Vagina (tissue), 2 donors: ENCODE measurements around the gene PIGA. TPM values are rescaled to one million over a fixed set of nuclear protein-coding genes. Genes with fewer than 3 reads are reported as not detected.
A peak's percentile ranks its signal among the peaks of the same experiment; 100 is the strongest.

Experiments
- DNase-seq, 2 donors: peaks; one replicate each; pipeline ENCODE4 v3.0.0-alpha.2; 2017; ENCODE audit errors: extremely low spot score in 2 of 2
- H3K27ac ChIP-seq: fragments of 200-600 bp; sonication (generic); one replicate; pipeline ENCODE4 v1.5.1; 2019
- H3K27me3 ChIP-seq: fragments of 200-600 bp; sonication (generic); one replicate; pipeline ENCODE4 v1.5.1; 2019
- H3K36me3 ChIP-seq, 2 donors: fragments of 200-600 bp; sonication (generic); one replicate each; pipeline ENCODE4 v1.5.1; 2017 to 2019
- H3K4me1 ChIP-seq: fragments of 200-600 bp; sonication (generic); one replicate; pipeline ENCODE4 v1.5.1; 2019
- H3K4me3 ChIP-seq, 2 donors: fragments of 200-600 bp; sonication (generic); 1 replicate in 1 of 2; 2 replicates in 1 of 2; pipeline ENCODE4 v1.5.1; 2016 to 2019
- H3K9me3 ChIP-seq: fragments of 200-600 bp; sonication (generic); one replicate; pipeline ENCODE4 v1.5.1; 2019
- POLR2A ChIP-seq, 2 donors: fragments of 450-650 bp; IDR thresholded peaks; one replicate each; pipeline ENCODE4 v1.6.1; 2017; ENCODE audit warnings: antibody characterized with exemption in 2 of 2, mild to moderate bottlenecking in 2 of 2, moderate library complexity in 2 of 2
- POLR2AphosphoS5 ChIP-seq, 2 donors: sonication (generic); formaldehyde crosslinking; IDR thresholded peaks; one replicate each; pipeline ENCODE4 v1.9.0; 2017; ENCODE audit warnings: antibody characterized with exemption in 2 of 2, mild to moderate bottlenecking in 2 of 2, low read depth in 1 of 2; ENCODE audit not compliant: insufficient read depth in 1 of 2
- intact Hi-C: fragments of 100-400 bp; cut with DNase I; formaldehyde crosslinking; loops from one replicate; pipeline ENCODE4 v1.15.1; 2023
- total RNA-seq: library from RNA; depleted of rRNA; stranded (reverse); fragments of >200 nt; gene quantifications from one replicate; pipeline ENCODE4 v1.2.3, GENCODE V29; 2016
- TF ChIP-seq, protein P1 (sequence below), 3 experiments: fragments of 450-650 bp in 2 of 3; fragments of 200-600 bp in 1 of 3; sonication (generic) in 1 of 3; IDR thresholded peaks; one replicate each; pipeline ENCODE4 v1.5.1; 2017 to 2019; ENCODE audit warnings: antibody characterized with exemption in 3 of 3, mild to moderate bottlenecking in 2 of 3, moderate library complexity in 2 of 3

The PIGA gene
- total RNA-seq, 1 donor from 2014 or later, result 8.8 TPM

DNA sequence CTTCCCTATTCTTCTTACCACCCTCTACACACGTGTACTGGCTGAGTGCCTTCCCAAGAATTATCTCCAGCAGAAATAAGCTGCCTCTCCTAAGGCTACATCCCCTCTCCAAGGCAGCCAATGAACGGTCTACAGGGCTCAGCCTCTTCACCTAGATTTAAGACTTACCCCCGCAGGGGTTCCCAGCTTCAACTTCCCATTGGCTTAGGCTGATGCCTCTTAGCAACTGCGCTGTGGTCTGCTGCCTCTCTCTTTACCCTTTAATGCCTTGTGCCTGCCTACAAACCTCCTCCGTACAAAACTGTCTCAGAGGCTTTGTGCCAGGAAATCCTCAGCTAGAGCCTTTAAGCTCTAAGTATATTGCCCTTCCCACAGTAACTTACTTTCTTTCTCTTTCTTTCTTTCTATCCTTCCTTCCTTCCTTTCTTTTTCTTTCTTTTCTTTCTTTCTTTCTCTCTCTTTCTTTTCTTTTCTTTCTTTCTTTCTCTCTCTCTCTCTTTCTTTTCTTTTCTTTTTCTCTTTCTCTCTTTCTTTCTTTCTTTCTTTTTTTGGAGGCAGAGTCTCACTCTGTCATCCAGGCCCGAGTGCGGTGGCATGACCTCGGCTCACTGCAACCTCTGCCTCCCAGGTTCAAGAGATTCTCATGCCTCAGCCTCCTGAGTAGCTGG lies 15.1 kb upstream of the PIGA start:
- TF ChIP-seq POLR2A (IDR thresholded peaks at IDR 0.05) (no peak), POLR2AphosphoS5 (IDR thresholded peaks at IDR 0.05; ENCODE audit: insufficient read depth in 1 of 2, low read depth in 1 of 2) (no peak)
- TF ChIP-seq, protein P1, sequence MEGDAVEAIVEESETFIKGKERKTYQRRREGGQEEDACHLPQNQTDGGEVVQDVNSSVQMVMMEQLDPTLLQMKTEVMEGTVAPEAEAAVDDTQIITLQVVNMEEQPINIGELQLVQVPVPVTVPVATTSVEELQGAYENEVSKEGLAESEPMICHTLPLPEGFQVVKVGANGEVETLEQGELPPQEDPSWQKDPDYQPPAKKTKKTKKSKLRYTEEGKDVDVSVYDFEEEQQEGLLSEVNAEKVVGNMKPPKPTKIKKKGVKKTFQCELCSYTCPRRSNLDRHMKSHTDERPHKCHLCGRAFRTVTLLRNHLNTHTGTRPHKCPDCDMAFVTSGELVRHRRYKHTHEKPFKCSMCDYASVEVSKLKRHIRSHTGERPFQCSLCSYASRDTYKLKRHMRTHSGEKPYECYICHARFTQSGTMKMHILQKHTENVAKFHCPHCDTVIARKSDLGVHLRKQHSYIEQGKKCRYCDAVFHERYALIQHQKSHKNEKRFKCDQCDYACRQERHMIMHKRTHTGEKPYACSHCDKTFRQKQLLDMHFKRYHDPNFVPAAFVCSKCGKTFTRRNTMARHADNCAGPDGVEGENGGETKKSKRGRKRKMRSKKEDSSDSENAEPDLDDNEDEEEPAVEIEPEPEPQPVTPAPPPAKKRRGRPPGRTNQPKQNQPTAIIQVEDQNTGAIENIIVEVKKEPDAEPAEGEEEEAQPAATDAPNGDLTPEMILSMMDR (IDR thresholded peaks at IDR 0.05), result no peak
- H3K4me3 ChIP-seq, result no peak overlapping the region
- intact Hi-C loops, result loop anchor here (5.0 kb wide), 1 partner anchor 1403 kb away; no protein-coding TSS in a partner anchor

DNA sequence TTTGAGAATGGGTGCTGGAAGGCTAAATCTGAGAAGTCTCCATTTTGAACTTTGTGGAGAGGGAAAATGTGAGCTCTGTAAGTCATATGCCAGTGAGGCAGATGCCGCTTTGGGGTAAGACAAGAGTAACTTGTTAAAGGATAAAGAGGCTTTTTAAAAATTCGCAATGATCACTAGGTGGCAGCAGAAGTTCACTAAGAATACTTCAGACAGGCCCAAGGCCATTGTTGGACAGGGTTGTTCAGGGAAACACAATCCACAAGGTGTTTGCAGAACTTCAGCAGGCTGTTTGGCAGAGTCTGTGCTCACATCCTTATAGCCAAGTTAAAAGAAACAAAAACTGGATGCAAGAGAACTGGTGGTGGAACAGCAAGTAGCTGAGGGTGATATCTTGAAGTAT lies 13.7 kb upstream of the PIGA start:
- intact Hi-C loops, result no loop called here
- DNase-seq, result no peak

More for the DNA sequence above, 15.1 kb upstream of the PIGA start:
- Histone ChIP-seq H3K4me1 (no peaks in the 10 kb centered on the region), H3K9me3 (no peaks in the 10 kb centered on the region), H3K36me3 (no peaks in the 10 kb centered on the region), H3K27me3 (no peaks in the 10 kb centered on the region), H3K27ac (no peak overlapping the region)
- no peak for DNase-seq

DNA sequence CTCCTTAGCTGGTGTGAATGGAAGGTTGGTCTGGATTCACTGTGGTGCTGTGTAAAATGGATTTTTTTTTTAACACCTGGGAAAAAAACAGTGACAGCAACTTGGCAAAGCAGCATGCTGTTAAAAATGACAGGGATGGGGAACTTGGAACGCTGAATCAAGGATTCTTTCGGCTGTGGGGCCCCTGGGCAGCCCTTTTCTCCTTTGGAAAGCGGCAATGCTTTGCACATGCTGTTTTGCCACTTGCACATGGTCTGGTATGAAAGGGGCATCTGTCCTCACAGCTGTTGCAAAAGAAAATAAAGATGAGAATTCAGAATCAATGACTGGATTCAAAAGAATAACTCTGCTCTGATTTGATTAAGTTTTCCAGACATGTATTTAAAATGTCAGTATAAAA lies 10.7 kb upstream of the PIGA start:
- Histone ChIP-seq H3K27me3 (no peaks in the 10 kb centered on the region), H3K4me3 (no peak overlapping the region)
- no peak for DNase-seq

More for the DNA sequence above, 13.7 kb upstream of the PIGA start:
- no peaks in the 10 kb centered on the region for H3K4me1 ChIP-seq
- no peaks in the 10 kb centered on the region for H3K9me3 ChIP-seq
- H3K36me3 ChIP-seq, result no peaks in the 10 kb centered on the region
- TF ChIP-seq POLR2A (IDR thresholded peaks at IDR 0.05) (no peak), POLR2AphosphoS5 (IDR thresholded peaks at IDR 0.05; ENCODE audit: insufficient read depth in 1 of 2, low read depth in 1 of 2) (no peak)
- TF ChIP-seq, protein P1 (IDR thresholded peaks at IDR 0.05), result peak; percentile 9 to 51 (median 50)
- H3K4me3 ChIP-seq, result no peak overlapping the region
- no peak overlapping the region for H3K27ac ChIP-seq
- H3K27me3 ChIP-seq, result no peaks in the 10 kb centered on the region

DNA sequence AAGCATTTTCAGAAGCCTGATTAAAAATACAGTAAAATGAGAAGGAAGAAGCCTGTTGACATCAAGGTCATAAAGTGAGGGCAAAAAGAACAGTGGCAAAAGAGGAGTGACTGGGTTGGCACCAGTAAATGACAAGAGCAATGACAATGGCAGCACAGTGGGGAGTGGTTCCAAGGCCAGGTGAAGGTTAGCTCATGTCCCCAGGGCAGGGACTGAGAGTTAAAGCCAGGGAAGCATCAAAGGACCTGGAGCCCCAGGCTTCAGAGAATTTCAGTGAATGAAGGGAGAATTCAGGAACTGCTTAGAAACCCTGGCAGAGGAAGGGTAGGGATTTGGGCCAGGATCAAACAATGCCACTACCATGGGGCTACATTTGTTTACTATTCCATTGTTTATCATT lies 8.8 kb upstream of the PIGA start:
- H3K4me1 ChIP-seq, result no peaks in the 10 kb centered on the region
- intact Hi-C loops, result no loop called here
- TF ChIP-seq POLR2AphosphoS5 (IDR thresholded peaks at IDR 0.05; ENCODE audit: insufficient read depth in 1 of 2, low read depth in 1 of 2) (no peak), POLR2A (IDR thresholded peaks at IDR 0.05) (no peak)
- TF ChIP-seq, protein P1 (IDR thresholded peaks at IDR 0.05), result no peak
- no peak overlapping the region for H3K27ac ChIP-seq
- DNase-seq, result no peak
- no peak overlapping the region for H3K4me3 ChIP-seq
- H3K36me3 ChIP-seq, result no peaks in the 10 kb centered on the region
- H3K27me3 ChIP-seq, result no peaks in the 10 kb centered on the region
- H3K9me3 ChIP-seq, result no peaks in the 10 kb centered on the region

More for the DNA sequence above, 10.7 kb upstream of the PIGA start:
- no peak for TF ChIP-seq POLR2AphosphoS5 (IDR thresholded peaks at IDR 0.05; ENCODE audit: insufficient read depth in 1 of 2, low read depth in 1 of 2)
- TF ChIP-seq POLR2A (IDR thresholded peaks at IDR 0.05), result no peak
- TF ChIP-seq, protein P1 (IDR thresholded peaks at IDR 0.05), result no peak
- intact Hi-C loops, result no loop called here
- Histone ChIP-seq H3K9me3 (no peaks in the 10 kb centered on the region), H3K4me1 (no peaks in the 10 kb centered on the region), H3K36me3 (no peaks in the 10 kb centered on the region), H3K27ac (no peak overlapping the region)

DNA sequence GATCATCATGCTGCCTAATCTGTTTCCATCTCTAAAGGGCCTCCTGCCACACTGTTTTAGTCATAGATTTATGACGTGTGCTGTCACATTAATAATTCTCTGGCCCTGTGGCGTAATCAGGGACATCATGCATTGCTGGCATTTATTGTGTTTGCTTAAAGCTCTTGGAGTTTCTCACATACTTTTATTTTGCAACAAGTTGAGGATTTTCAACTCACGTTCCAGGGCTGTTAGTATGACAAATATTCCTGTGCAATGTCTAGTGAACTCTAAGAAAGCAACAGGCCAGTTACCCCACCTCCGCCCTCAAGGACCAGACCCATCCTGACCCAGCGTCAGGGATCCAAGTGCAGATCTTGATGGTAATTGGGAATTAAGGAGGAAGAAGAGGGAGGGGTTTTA lies 7.8 kb upstream of the PIGA start:
- no peaks in the 10 kb centered on the region for H3K9me3 ChIP-seq

More for the DNA sequence above, 7.8 kb upstream of the PIGA start:
- peak in 1 of 2 donors; percentile 32 for TF ChIP-seq POLR2AphosphoS5 (IDR thresholded peaks at IDR 0.05; ENCODE audit: insufficient read depth in 1 of 2, low read depth in 1 of 2)
- TF ChIP-seq POLR2A (IDR thresholded peaks at IDR 0.05), result no peak
- TF ChIP-seq, protein P1 (IDR thresholded peaks at IDR 0.05), result no peak
- DNase-seq, result no peak
- Histone ChIP-seq H3K4me3 (no peak overlapping the region), H3K27me3 (no peaks in the 10 kb centered on the region), H3K4me1 (no peaks in the 10 kb centered on the region), H3K27ac (no peak overlapping the region), H3K36me3 (no peaks in the 10 kb centered on the region)
- intact Hi-C loops, result no loop called here
